ENCODE measurements around the gene SEH1L. TPM values are rescaled to one million over a fixed set of nuclear protein-coding genes. Genes with fewer than 3 reads are reported as not detected.

The SEH1L gene
- polyA plus RNA-seq, 4 donors = 34.6 to 43.6 (median 42.6) TPM

DNA sequence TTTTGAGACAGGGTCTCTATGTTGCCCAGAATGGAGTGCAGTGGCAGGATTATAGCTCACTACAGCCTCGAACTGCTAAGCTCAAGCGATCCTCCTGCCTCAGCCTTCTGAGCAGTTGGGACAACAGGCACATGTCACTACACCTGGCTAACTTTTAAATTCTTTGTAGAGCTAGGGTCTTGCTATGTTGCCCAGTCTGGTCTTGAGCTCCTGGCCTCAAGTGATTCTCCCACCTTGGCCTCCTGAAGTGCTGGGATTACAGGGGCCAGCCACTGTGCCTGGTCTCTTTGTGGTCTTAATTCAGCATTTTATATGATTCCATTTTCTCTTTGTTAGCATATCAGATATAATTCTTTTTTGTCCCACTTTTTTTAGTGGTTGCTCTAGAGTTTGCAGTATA, 77.4 kb downstream of the SEH1L start:
- DNase-seq (ENCODE audit: low read depth in 4 of 4, low spot score in 3 of 4) = no peak

DNA sequence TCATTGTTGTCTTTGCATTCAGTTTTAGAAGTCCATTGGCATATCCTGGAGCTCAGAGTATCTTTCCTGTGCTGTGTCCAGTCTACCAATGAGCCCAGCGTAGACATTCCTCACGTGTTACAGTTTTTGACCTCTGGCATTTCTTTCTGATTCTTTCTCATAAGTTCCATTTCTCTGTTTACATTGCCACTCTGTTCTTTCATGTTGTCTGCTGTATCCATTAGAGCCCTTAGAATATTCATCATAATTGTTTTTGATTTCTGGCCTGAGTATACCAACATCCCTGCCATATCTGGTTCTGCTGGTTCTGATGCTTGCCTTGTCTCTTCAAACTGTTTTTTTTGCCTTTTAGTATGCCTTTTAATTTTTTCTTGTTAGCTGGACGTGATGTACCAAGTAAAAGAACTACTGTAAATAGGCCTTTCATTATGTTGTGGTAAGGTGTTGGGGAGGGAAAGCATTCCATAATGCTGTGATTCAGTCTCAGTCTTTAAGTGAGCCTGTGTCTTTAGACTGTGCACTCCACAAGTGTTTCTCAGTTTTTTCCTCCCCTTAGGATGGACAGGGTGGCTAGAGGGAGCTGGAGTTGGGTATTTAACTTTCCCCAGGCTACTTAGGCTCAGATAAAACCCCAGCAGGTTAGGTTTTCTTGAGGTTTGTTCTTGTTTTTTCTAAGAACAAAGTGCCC, 78.9 kb downstream of the SEH1L start:
- DNase-seq (ENCODE audit: low read depth in 4 of 4, low spot score in 3 of 4) = no peak

DNA sequence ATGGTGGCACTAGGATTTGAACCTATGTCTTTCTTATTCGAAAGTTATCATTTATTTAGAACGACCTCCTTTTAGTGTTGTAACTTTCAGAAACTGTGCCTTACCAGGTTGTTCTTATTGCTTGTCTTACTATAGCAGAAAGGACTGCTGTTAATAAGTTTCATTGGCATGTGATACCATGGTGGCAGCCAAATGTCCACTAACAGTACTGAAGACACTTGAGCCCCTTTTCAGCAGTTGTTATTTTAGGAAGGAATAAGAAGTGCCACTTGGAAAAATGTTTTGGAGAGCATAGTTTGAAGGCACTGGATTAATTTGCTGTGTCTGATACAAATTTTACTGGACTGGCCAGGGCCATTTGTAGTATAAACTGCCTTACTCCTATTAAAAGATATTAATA, 81.1 kb downstream of the SEH1L start:
- DNase-seq (ENCODE audit: low read depth in 4 of 4, low spot score in 3 of 4) = no peak

DNA sequence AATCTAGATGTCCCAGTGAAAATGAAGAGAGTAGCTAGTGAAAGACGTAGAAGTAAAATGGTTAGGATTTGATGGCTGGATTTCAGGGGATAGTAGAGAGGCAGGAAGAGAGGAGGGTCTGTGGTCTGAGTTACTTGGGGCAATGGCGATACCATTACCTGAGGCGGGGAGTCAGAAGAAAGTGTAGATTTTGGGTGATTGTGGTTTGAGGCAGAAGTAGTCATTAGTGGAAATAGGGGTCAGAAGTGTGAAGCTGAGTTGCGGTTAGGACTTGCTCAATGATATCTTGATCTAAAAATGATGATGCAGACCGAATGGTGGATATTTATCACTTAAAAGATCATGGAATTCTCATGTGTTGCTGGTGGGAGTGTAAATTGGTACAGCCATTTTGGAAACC, 84.4 kb downstream of the SEH1L start:
- no peak for DNase-seq (ENCODE audit: low read depth in 4 of 4, low spot score in 3 of 4)

DNA sequence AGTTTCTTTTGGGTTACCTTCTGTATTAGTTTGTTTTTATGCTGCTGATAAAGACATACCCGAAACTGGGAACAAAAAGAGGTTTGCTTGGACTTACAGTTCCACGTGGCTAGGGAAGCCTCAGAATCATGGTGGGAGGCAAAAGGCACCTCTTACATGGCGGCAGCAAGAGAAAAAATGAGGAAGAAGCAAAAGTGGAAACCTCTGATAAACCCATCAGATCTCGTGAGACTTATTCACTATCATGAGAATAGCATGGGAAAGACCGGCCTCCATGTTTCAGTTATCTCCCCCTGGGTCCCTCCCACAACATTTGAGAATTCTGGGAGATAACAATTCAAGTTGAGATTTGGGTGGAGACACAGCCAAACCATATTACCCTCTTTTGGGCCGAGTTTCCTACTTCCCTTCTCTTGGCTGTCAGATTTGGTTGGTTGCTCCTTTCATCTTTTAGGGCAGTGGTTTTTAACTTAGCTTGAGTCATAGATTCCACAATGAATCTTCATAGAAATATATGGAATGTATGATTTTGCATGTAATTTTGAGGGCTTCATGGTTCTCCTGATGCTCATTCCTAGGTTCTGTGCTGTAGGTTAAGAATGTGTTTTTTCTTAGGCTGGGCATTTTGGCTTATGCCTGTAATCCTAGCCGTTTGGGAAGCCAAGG, 87.6 kb downstream of the SEH1L start:
- no peak for DNase-seq (ENCODE audit: low read depth in 4 of 4, low spot score in 3 of 4)

DNA sequence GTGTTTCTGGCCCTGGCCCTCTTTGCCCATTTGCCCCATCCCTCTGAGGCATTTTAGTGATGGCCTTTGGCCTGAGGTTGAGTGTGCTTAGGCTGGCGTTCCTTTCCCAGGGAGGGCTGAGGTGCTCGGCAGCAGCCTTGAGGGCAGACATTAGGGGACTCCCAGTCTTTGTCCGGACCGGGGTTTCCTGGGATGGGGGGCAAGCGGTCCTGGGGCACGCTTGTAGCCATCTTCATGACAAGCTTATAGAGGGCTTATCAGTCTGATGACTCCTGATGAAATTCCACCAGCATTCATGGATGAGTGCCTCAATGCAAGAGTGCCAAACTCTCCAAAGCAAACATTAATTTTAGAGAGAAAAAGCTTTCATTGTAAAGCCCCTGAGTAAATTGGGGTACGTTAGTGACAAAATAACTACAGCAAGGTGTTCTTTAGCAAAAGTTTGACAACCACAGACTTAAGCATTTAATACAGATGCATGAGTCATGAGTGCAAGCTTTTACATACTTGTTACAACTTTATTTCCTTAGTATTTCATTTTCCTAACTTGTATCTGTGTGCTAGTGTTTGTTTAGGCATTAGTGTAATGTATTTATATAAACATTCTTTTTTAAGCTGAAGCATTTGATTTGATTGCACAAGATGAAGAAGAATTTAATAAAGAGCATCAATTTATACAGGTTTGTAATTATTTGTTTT, 89.0 kb downstream of the SEH1L start:
- no peak for DNase-seq (ENCODE audit: low read depth in 4 of 4, low spot score in 3 of 4)

Other genes starting within 250 kb of the SEH1L start
- 10 to 100 TPM in 2 of 4 donors, 1 to 10 TPM in 2; 9.3 to 11.4 (median 10.0) TPM for gene CEP76, start 245.3 kb upstream of the SEH1L start, polyA plus RNA-seq (ENCODE audit: insufficient read length in 4 of 4)
- 10 to 100 TPM; 75.6 to 94.4 (median 83.2) TPM for gene PSMG2, start 245.0 kb upstream of the SEH1L start, polyA plus RNA-seq (ENCODE audit: insufficient read length in 4 of 4)
- gene PTPN2, start 63.8 kb upstream of the SEH1L start, polyA plus RNA-seq (ENCODE audit: insufficient read length in 4 of 4) = 10 to 100 TPM; 40.7 to 58.1 (median 51.2) TPM
- 10 to 100 TPM; 32.0 to 57.3 (median 38.1) TPM for gene CEP192, start 43.4 kb downstream of the SEH1L start, polyA plus RNA-seq (ENCODE audit: insufficient read length in 4 of 4)